DMS153 treated with DMSO at 0.1 percent for 48 hours (cell line): Measurements from ENCODE around the gene ZNF845.
"Not testable (repeated sequence)": the region's sequence is repeated elsewhere in the genome, so short reads cannot be mapped to it uniquely, and the experiment has no call there.

Source experiments
- DNase-seq: peaks from one replicate; lab custom pipeline; 2025; ENCODE audit not compliant: unreplicated experiment; lab: John Stamatoyannopoulos, UW

Gene ZNF845

GRCh38 chr19:53374743-53375142 is 41.2 kb downstream of the ZNF845 start:
- no peak for DNase-seq

GRCh38 chr19:53381376-53381775 is 47.8 kb downstream of the ZNF845 start:
- no peak for DNase-seq

GRCh38 chr19:53388168-53388567 is 54.6 kb downstream of the ZNF845 start:
- DNase-seq = no peak

GRCh38 chr19:53388904-53389303 is 55.4 kb downstream of the ZNF845 start:
- no peak for DNase-seq

GRCh38 chr19:53389571-53389970 is 56.0 kb downstream of the ZNF845 start:
- DNase-seq = no peak

GRCh38 chr19:53389978-53390377 is 56.4 kb downstream of the ZNF845 start:
- DNase-seq = no peak

GRCh38 chr19:53394522-53394973 is 61.0 kb downstream of the ZNF845 start:
- DNase-seq = peak; percentile 57

GRCh38 chr19:53394974-53395839 is 61.7 kb downstream of the ZNF845 start, which contains the start of gene ZNF765:
Gene ZNF765 (plus strand): TSS chr19:53395149. CDS start chr19:53398016, 2,867 bp downstream.
- DNase-seq = peak; percentile 84

- DNase-seq = not testable (repeated sequence)
Measured at GRCh38 chr19:53395840-53396524, 62.4 kb downstream of the ZNF845 start.

- no peak for DNase-seq
Measured at GRCh38 chr19:53396525-53396868, 62.9 kb downstream of the ZNF845 start.

- DNase-seq = not testable (repeated sequence)
Measured at GRCh38 chr19:53397918-53398317, 64.4 kb downstream of the ZNF845 start.
